ENCODE measurements around the gene LMBR1. TPM values are rescaled to one million over a fixed set of nuclear protein-coding genes. Genes with fewer than 3 reads are reported as not detected.

LMBR1 gene
- polyA plus RNA-seq, 3 donors, result 14.8 to 24.4 (median 21.2) TPM

GRCh38 chr7:156673902-156674301, 219.1 kb downstream of the LMBR1 start:
- Histone ChIP-seq H3K4me2 (replicated peaks; ENCODE audit: extremely low read depth, low read length, poor library complexity, severe bottlenecking) (no peak overlapping the region), H3K9me3 (replicated peaks in 1 of 2; ENCODE audit: control insufficient read depth in 1 of 2, insufficient read depth in 1 of 2, low read length in 2 of 2) (no peaks in the 10 kb centered on the region), H3K4me3 (replicated peaks in 1 of 3; ENCODE audit: low read depth in 2 of 3, low read length in 3 of 3) (no peak overlapping the region), H3K27ac (ENCODE audit: low read depth in 1 of 2, low read length in 2 of 2) (no peak overlapping the region), H4K20me1 (ENCODE audit: insufficient read depth, low read length) (no peaks in the 10 kb centered on the region), H3K79me2 (ENCODE audit: insufficient read depth, low read length) (no peaks in the 10 kb centered on the region), H3K9ac (ENCODE audit: insufficient read depth, low read length, poor library complexity, severe bottlenecking) (no peak overlapping the region), H3K27me3 (ENCODE audit: control insufficient read depth in 2 of 2, insufficient read depth in 2 of 2, low read length in 2 of 2) (no peaks in the 10 kb centered on the region), H3K36me3 (replicated peaks in 1 of 2; ENCODE audit: control insufficient read depth in 1 of 2, insufficient read depth in 2 of 2, low read length in 2 of 2) (peaks cover 35 to 65% of the 10 kb centered on the region in 2 donors), H3K4me1 (ENCODE audit: control insufficient read depth in 1 of 2, insufficient read depth in 2 of 2, low read length in 2 of 2) (no peaks in the 10 kb centered on the region), H2AFZ (ENCODE audit: insufficient read depth, low read depth, low read length, poor library complexity, severe bottlenecking) (no peak overlapping the region)
- H3K27me3 Mint-ChIP-seq (ENCODE audit: low read depth in 3 of 3), result no peaks in the 10 kb centered on the region
- no peaks in the 10 kb centered on the region for H3K9me3 Mint-ChIP-seq
- H3K4me1 Mint-ChIP-seq, result no peaks in the 10 kb centered on the region
- intact Hi-C loops (cut with micrococcal nuclease), result no loop called here
- DNase-seq, result no peak
- no peak overlapping the region for H3K4me3 Mint-ChIP-seq
- TF ChIP-seq CTCF (IDR thresholded peaks at IDR 0.05), result no peak
- WGBS (ENCODE audit: insufficient coverage), result 100% methylated on average over 7 of the region's 9 CpGs
- H3K27ac Mint-ChIP-seq, result no peak overlapping the region
- H3K36me3 Mint-ChIP-seq, result peaks cover 63 to 68% of the 10 kb centered on the region in 2 donors

GRCh38 chr7:156673454-156673853, 219.5 kb downstream of the LMBR1 start:
- H3K27ac Mint-ChIP-seq, result no peak overlapping the region
- intact Hi-C loops (cut with micrococcal nuclease), result no loop called here
- no peak overlapping the region for H3K4me2 ChIP-seq (replicated peaks; ENCODE audit: extremely low read depth, low read length, poor library complexity, severe bottlenecking)
- no peaks in the 10 kb centered on the region for H3K27me3 ChIP-seq (ENCODE audit: control insufficient read depth in 2 of 2, insufficient read depth in 2 of 2, low read length in 2 of 2)
- no peaks in the 10 kb centered on the region for H3K27me3 Mint-ChIP-seq (ENCODE audit: low read depth in 3 of 3)
- no peak overlapping the region for H3K4me3 ChIP-seq (replicated peaks in 1 of 3; ENCODE audit: low read depth in 2 of 3, low read length in 3 of 3)
- no peaks in the 10 kb centered on the region for H4K20me1 ChIP-seq (ENCODE audit: insufficient read depth, low read length)
- peaks cover 30 to 61% of the 10 kb centered on the region in 2 donors for H3K36me3 ChIP-seq (replicated peaks in 1 of 2; ENCODE audit: control insufficient read depth in 1 of 2, insufficient read depth in 2 of 2, low read length in 2 of 2)
- peaks cover 62 to 66% of the 10 kb centered on the region in 2 donors for H3K36me3 Mint-ChIP-seq
- DNase-seq, result no peak
- H3K4me1 ChIP-seq (ENCODE audit: control insufficient read depth in 1 of 2, insufficient read depth in 2 of 2, low read length in 2 of 2), result no peaks in the 10 kb centered on the region
- no peak for TF ChIP-seq CTCF (IDR thresholded peaks at IDR 0.05)
- H3K9ac ChIP-seq (ENCODE audit: insufficient read depth, low read length, poor library complexity, severe bottlenecking), result no peak overlapping the region
- H3K4me1 Mint-ChIP-seq, result no peaks in the 10 kb centered on the region
- H3K9me3 Mint-ChIP-seq, result no peaks in the 10 kb centered on the region
- H3K27ac ChIP-seq (ENCODE audit: low read depth in 1 of 2, low read length in 2 of 2), result no peak overlapping the region
- 100% methylated on average over 1 of the region's 6 CpGs for WGBS (ENCODE audit: insufficient coverage)
- H2AFZ ChIP-seq (ENCODE audit: insufficient read depth, low read depth, low read length, poor library complexity, severe bottlenecking), result no peak overlapping the region
- no peaks in the 10 kb centered on the region for H3K9me3 ChIP-seq (replicated peaks in 1 of 2; ENCODE audit: control insufficient read depth in 1 of 2, insufficient read depth in 1 of 2, low read length in 2 of 2)
- no peaks in the 10 kb centered on the region for H3K79me2 ChIP-seq (ENCODE audit: insufficient read depth, low read length)
- H3K4me3 Mint-ChIP-seq, result no peak overlapping the region

Measured in CD14-positive monocyte (primary cell).